DMS79 (cell line): ENCODE results near the gene ZNF681.
"Not testable (repeated sequence)": the region's sequence is repeated elsewhere in the genome, so short reads cannot be mapped to it uniquely, and the experiment has no call there.

Source experiments
- DNase-seq: peaks from one replicate; lab custom pipeline; 2025; lab: John Stamatoyannopoulos, UW

ZNF681 gene

DNA sequence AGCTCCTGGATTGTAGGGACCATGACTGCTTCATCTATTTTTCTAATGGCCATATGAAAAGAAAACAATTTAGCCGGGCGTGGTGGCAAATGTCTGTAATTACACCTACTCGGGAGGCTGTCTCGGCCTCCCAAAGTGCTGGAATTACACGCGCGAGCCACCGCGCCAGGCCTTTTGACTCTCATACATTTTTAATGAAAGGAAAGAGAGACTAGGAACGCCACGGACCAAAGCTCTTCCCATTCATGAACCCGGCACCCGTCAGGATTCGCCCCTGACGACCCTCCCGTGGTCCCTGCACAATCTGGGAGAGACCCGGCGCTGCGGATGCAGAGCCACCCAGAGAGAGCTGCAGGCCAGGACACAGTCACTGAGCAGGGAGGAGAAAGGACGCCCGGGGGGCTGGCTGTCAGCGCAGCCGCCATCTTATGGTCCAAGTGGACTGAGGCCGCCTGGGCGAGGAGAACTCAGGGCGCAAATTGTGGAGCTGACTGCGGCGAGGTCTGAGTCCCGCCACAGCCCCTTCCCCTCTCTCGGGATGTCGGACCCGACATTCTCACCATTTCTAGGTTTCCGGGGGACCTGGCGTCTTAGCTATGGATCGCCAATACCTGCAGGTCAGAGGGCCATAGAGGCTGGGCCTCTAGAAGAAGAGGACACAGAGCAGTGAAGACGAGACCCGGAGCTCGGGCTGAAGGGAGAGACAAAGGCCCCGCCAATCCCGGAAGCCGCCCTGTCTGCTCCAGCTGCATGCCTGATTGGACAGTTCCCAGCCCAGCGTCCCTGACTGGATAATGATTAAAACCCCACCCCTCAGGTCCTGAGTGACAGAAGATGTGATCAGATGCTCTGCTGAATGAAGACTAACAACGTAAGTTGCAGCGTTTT, at the start of gene ZNF681:
ZNF681 (minus strand) TSS at position 705 of the 888 bp plus-strand sequence; CDS start at position 563, 142 bp downstream.
- peak; percentile 98 for DNase-seq

DNA sequence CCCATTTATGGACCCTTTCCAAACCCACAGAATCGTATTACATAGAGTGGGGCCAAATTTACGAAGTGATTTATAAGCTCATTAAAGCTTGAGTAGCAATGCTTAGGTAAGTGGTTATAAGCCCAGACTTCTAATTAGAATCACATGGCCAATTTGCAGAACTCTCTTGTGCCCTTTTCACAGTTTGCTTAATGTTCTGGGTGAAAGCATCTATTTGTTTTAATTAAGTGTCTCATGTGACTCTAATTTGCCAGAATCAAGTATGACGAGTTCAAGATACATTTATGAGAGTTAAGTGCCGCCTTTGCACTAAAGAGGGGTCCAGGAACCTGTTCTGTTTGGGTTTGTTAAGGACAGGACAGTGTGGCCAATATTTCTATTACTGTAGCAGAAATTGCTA, 46.0 kb upstream of the ZNF681 start:
- no peak for DNase-seq

DNA sequence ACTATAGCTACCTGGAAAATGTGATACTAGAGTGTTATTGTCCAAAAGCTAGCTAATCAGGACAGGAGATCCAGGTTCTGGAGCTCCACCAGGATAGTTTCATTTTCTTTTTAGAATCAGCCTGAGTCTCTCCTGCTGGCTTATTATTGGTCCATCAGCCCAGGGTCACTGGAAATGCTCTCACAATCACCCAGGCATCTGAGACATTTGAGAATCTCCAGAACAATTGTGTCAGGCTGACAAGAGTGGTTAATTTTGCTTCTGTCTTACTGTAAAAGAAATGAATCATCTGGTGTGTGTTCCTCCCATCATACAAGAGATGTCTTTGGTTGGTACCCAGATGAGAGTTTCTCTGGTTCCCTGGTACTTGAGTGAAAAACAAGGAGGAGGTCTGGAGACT, 43.6 kb upstream of the ZNF681 start:
- DNase-seq, result no peak

- no peak for DNase-seq
Measured at GRCh38 chr19:23801803-23802202, 43.1 kb upstream of the ZNF681 start.

DNA sequence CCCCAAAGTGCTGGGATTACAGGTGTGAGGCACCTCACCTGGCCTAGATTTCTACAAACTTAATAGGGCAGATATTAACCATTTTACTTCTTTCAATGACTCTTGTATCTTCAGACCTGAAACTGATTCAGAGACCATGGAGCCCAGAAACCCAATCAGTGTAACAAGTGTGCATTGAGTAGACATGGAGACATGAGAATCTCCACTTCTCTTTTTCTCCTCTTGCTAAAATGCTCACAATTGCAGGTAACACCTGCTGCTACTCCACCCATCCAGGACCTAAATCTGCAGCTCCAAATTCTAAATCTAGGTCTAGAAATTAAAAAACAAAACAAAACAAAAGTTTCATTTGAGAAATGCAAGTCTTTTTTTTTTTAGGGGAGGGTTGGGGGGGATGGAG, 42.2 kb upstream of the ZNF681 start:
- DNase-seq, result no peak

- no peak for DNase-seq
Measured at GRCh38 chr19:23800271-23800670, 41.6 kb upstream of the ZNF681 start.

DNA sequence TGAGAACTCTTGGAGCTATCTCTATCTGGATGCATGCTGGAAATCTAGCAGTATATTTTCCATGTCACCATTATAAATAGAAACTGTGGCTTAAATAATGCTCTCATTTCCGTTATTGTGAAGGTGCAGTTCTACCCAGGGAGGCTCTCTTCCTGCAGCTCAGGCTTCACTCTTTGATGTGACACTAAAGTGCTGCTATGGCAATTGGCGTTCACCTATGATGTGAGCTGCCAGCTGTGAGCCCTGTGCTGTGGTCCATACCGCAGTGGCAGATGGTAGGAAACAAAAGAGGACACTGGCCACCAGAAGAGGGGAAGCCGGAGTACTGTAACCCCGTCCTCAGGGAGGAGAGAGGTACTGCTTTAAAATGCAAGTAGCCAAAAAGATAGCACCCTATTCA, 40.6 kb upstream of the ZNF681 start:
- DNase-seq, result no peak

- no peak for DNase-seq
Measured at GRCh38 chr19:23795462-23795861, 36.8 kb upstream of the ZNF681 start.

DNA sequence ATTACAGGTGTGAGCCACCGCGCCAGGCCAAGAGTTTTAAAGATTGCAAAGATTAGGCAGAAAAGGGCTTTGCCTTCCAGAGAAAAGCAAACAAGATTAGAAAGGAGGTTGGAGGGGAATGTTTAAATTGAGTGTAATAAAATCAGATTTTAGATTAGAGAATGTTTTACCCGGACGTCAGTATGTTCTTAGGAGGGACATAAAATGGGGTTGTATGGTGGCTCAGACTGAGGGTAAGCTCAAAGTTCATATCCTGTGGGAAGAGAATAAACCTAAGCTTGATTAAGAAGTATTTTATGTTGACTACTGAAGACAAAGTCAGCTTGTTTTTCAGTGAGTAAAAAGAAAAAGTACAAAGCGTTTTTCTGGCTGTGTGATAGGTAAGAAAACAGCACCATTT, 34.1 kb upstream of the ZNF681 start:
- no peak for DNase-seq

DNA sequence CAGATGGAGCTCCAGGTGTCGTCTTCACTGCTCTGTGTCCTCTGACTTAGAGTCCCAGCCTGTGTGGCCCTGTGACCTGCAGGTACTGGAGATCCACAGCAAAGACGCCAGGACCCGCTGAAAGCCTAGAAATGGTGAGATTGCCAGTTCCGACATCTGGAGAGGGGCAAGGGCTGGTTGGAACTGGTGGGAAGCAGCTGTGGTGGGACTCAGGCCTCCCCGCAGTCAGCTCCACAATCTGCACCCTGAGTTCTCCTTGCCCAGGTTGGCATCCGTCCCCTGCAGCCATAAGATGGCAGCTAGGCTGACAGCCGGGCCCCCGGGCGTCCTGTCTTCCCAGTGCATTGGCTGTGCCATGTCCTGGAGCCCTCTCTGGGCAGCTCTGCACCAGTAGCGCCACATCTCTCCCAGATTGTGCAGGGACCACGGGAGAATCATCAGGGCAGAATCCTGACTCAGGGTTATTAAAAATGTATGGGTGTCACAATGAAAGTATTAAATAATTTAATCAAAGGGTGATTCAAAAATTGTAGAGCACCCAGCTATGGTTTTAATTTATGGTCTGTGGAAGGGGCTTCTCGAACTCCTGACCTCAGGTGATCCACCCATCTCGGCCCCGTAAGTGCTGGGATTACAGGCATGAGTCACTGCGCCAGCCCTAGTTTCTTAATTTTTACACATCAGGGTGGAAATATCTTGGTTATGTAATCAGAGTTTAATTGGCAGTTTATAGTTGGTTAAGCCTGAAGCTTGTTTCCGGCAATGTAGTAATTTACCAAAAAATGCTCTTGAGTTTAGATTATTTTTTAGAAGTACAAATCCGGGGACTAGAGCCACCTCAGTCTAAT, 32.2 kb upstream of the ZNF681 start:
- no peak for DNase-seq

DNA sequence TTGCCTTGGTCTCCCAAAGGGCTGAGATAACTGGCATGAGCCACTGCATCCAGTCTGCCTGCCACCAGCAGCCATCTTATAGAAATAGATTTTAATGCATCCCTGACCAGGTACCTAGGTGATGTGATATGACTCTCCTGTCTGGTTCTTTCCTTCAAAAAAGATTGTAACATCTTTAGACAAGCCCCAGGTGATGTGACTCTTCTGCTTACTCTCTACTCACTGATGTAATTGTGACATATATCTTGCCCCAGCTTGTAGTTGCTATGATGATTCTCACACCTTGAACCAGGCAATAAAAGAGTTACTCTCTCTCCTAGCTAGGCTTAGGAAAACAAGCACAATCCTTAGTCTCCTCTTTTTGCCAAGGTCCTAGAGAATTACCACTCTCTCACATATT, 30.6 kb upstream of the ZNF681 start:
- DNase-seq, result no peak

DNA sequence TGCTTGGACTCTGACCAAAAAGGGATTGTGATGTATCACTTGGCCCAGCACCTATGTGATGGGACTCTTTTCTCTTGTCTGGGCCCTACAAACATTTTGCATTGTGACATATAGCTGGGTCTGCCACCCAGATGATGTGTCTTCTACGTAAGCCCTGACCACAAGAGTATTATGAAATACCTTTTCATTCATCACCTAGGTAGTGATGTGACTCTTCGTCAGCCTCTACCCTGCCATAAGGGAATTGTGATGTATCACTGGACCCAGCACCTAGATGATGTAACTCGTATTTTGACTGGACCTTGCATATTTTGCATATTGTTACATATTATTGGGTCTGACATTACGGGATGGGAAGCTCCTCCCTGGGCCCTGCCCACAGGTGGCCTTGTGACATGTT, 29.7 kb upstream of the ZNF681 start:
- no peak for DNase-seq

DNA sequence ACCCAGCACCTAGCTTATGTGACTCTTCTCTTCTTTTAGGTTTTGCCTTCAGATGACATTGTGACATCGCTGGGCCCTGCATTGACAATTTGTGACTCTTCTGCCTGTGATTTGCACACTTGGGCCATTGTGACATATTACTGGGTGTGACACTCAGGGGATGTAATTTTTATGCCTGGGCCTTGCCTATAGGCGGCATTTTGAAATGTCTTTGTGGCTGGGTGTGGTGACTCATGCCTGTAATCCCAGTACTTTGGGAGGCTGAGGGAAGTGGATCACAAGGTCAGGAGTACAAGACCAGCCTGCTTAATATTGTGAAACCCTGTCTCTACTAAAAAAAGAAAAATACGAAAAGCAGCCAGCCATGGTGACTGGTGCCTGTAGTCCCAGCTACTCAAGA, 28.4 kb upstream of the ZNF681 start:
- no peak for DNase-seq

- DNase-seq, result no peak
Measured at GRCh38 chr19:23785982-23786381, 27.3 kb upstream of the ZNF681 start.

DNA sequence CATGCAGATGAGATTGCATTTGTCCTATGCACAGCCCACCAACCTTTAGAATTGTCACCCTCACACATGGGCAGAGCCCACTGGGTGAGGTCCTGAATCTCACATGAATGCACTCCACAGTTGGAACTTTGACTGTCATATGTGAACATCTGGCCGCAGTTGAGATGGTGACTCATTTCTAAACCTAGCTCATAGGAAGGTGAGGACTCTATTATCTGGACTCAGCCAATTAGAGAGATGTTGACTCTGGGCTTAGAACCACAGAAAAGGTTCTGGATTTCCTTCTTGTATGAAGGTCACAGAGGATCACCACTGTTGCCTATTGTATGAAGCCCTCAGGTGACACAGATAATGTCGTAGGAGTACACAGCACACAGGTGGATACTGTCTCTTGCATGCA, 25.6 kb upstream of the ZNF681 start:
- DNase-seq, result no peak

GRCh38 chr19:23783636-23784035, 24.9 kb upstream of the ZNF681 start:
- DNase-seq, result no peak

DNA sequence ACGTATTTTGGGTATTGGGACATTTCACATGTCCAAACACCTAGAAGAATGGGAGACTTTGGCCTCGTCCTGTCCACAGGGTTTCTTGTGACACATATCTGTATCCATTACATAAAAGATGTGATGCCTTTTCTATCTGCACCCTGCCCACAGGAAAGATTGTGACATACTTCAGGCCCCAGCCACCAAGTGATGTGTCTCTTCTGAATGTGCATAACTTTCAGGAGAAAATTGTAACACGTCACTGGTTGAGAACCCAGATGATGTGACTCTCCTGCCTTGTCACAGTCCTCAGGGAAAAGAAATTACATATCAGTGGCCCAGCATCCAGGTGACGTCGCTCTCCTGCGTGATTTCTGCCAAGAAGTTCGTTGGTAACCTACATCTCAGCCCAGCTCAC, 21.0 kb upstream of the ZNF681 start:
- no peak for DNase-seq

GRCh38 chr19:23778566-23778965, 19.9 kb upstream of the ZNF681 start:
- DNase-seq, result no peak

- DNase-seq, result not testable (repeated sequence)
Measured at GRCh38 chr19:23778036-23778435, 19.3 kb upstream of the ZNF681 start.

DNA sequence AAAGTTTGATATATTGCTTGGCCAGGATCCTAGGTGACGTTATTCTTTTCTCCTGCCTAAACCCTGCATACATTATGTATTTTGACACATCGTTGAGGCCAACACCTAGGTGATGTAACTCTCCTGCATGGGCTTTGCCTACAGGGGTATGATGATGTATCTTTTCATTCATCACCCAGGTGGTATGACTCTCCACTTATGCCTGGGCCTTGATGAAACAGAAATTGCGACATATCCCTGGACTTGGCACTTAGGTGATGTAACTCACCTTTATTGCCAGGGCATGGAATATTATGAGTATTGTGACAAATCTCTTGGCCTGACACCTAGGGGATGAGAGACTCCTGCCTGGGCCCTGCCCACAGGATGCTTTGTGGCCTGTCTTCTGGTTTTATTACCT, 18.5 kb upstream of the ZNF681 start:
- DNase-seq, result no peak

DNA sequence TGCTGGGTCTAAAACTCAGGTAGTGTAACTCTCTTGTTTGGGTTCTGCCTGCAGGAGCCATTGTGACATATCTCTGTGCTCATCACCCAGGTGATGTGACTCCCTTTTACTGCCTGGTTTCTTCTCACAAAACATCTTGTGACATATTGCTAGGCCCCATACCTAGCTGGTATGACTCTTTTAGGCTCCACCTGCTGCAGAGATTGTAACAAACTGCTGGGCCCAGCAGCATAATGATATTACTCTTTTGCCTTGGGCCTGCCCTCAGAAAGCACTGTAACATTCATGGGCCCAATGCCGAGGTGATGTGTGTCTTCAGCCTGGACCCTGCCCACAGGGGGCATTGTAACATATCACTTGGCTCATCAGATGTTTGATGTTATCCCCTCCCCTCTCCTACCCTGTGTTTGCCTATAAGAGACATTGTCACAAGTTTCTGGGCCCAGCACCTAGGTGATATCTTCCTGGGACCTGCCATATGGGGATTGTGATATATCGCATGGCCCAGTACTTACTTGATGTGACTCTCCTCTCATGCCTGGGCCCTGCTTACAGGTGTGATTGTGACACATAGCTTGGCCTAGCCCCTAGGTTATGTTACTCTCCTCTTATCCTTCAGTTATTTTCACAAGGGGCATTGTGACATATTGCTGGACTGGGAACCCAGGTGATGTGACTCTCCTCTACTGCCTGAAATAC, 18.0 kb upstream of the ZNF681 start:
- no peak for DNase-seq

DNA sequence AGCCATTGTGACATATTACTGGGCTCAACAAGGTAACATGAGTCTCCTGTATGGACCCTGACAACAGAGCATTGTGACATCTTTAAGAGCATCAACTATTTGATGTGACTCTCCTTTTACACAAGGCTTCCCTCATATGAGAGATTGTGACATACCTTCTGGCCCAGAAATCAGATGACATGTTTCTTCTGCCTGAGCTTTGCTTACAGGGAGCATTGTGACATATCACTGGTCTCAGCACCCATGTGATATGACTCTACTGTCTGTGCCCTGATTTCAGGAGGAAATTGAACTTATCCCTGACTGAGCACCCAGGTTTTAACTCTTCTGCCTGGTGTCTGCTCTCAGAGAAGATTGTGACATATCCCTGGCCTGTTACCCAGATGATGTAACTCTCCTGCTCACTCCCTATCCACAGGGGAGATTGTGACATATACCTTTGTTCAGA, 15.9 kb upstream of the ZNF681 start:
- no peak for DNase-seq
